WTC11 (cell line): ENCODE data around the gene PTPRN2. TPM values are rescaled to one million over a fixed set of nuclear protein-coding genes. Genes with fewer than 3 reads are reported as not detected.

Experiments
- ATAC-seq: fragments of 200-7000 bp; cut with Tn5 transposase; 2 replicates; pipeline ENCODE4 v1.10.0; 2021; ENCODE audit warnings: mild to moderate bottlenecking, moderate library complexity
- CTCF ChIA-PET: fragments of 300-600 bp; sonication (Branson Sonifier 250); formaldehyde crosslinking; loops from one replicate; lab custom pipeline; 2021; ENCODE audit warnings: antibody characterized with exemption; lab: Charles Lee
- POLR2A ChIA-PET: fragments of 350-600 bp; sonication (Branson Sonifier 250); formaldehyde crosslinking; loops from one replicate; lab custom pipeline; 2021; ENCODE audit warnings: antibody characterized with exemption; lab: Charles Lee
- DNase-seq: peaks from one replicate; pipeline ENCODE4 v3.0.0; 2021; ENCODE audit warnings: low spot score
- H3K27ac Mint-ChIP-seq: 2 replicates; pipeline ENCODE4 v1.8.0; 2021; ENCODE audit warnings: mixed read lengths
- H3K27me3 Mint-ChIP-seq: 2 replicates; pipeline ENCODE4 v1.8.0; 2021; ENCODE audit warnings: low read depth, mild to moderate bottlenecking, moderate library complexity, mixed read lengths
- H3K36me3 Mint-ChIP-seq: 2 replicates; pipeline ENCODE4 v1.8.0; 2021; ENCODE audit warnings: mixed read lengths
- H3K4me1 Mint-ChIP-seq: 2 replicates; pipeline ENCODE4 v1.8.0; 2022; ENCODE audit warnings: mixed read lengths
- H3K4me3 Mint-ChIP-seq: 2 replicates; pipeline ENCODE4 v1.8.0; 2021; ENCODE audit warnings: mild to moderate bottlenecking, moderate library complexity, mixed read lengths
- H3K9me3 Mint-ChIP-seq: 2 replicates; pipeline ENCODE4 v1.8.0; 2021; ENCODE audit warnings: mixed read lengths
- AFF4 ChIP-seq: sonication (generic); formaldehyde crosslinking; IDR thresholded peaks from 2 replicates; pipeline ENCODE4 v1.8.1; 2023; ENCODE audit warnings: mild to moderate bottlenecking, missing genetic modification reagents, borderline replicate concordance
- ATF2 ChIP-seq: sonication (generic); formaldehyde crosslinking; IDR thresholded peaks from 2 replicates; pipeline ENCODE4 v1.8.1; 2022; ENCODE audit warnings: low read depth, missing genetic modification reagents, borderline replicate concordance
- CBFB ChIP-seq: sonication (generic); formaldehyde crosslinking; IDR thresholded peaks from 2 replicates; pipeline ENCODE4 v1.8.1; 2022; ENCODE audit warnings: mild to moderate bottlenecking, low read depth, missing genetic modification reagents
- CDX4 ChIP-seq: fragments of 250-450 bp; sonication (Bioruptor Pico); IDR thresholded peaks from 2 replicates; pipeline ENCODE4 v1.9.0; 2021; ENCODE audit warnings: moderate library complexity, mild to moderate bottlenecking, inconsistent platforms, borderline replicate concordance
- CREB1 ChIP-seq: sonication (generic); formaldehyde crosslinking; IDR thresholded peaks from 2 replicates; pipeline ENCODE4 v1.8.0; 2023; ENCODE audit warnings: mild to moderate bottlenecking, missing genetic modification reagents
- E2F5 ChIP-seq: sonication (generic); formaldehyde crosslinking; IDR thresholded peaks from 2 replicates; pipeline ENCODE4 v1.8.1; 2022; ENCODE audit warnings: mild to moderate bottlenecking, moderate library complexity, missing genetic modification reagents
- ELF4 ChIP-seq: sonication (generic); formaldehyde crosslinking; IDR thresholded peaks from 2 replicates; pipeline ENCODE4 v1.8.1; 2022; ENCODE audit warnings: low read depth, mild to moderate bottlenecking, moderate library complexity, missing genetic modification reagents
- FOXK1 ChIP-seq: sonication (generic); formaldehyde crosslinking; IDR thresholded peaks from 2 replicates; pipeline ENCODE4 v1.8.0; 2022; ENCODE audit warnings: mild to moderate bottlenecking, moderate library complexity, missing genetic modification reagents
- GRHL2 ChIP-seq: fragments of 250-450 bp; sonication (Bioruptor Pico); IDR thresholded peaks from 2 replicates; pipeline ENCODE4 v1.8.0; 2022; ENCODE audit warnings: mild to moderate bottlenecking, moderate library complexity; ENCODE audit not compliant: insufficient replicate concordance, severe bottlenecking
- MXD4 ChIP-seq: fragments of 250-450 bp; sonication (Bioruptor Pico); IDR thresholded peaks from 2 replicates; pipeline ENCODE4 v1.8.0; 2021; ENCODE audit warnings: mild to moderate bottlenecking, moderate library complexity, borderline replicate concordance
- MYBL2 ChIP-seq: sonication (generic); formaldehyde crosslinking; IDR thresholded peaks from 2 replicates; pipeline ENCODE4 v1.8.1; 2023; ENCODE audit warnings: mild to moderate bottlenecking, moderate library complexity, missing genetic modification reagents
- NFE2L1 ChIP-seq: sonication (generic); formaldehyde crosslinking; IDR thresholded peaks from 2 replicates; pipeline ENCODE4 v1.8.1; 2023; ENCODE audit warnings: missing genetic modification reagents
- NR1H2 ChIP-seq: sonication (generic); formaldehyde crosslinking; IDR thresholded peaks from 2 replicates; pipeline ENCODE4 v1.9.0; 2021; ENCODE audit warnings: mild to moderate bottlenecking, moderate library complexity, missing genetic modification reagents
- RORB ChIP-seq: fragments of 250-450 bp; sonication (Bioruptor Pico); IDR thresholded peaks from 2 replicates; pipeline ENCODE4 v1.9.0; 2021; ENCODE audit warnings: mild to moderate bottlenecking
- STAT6 ChIP-seq: sonication (generic); formaldehyde crosslinking; conservative IDR thresholded peaks from 2 replicates; pipeline ENCODE4 v1.8.1; 2023; ENCODE audit warnings: mild to moderate bottlenecking, low read depth, missing genetic modification reagents, moderate library complexity
- TEAD1 ChIP-seq: sonication (generic); formaldehyde crosslinking; IDR thresholded peaks from 2 replicates; pipeline ENCODE4 v1.8.0; 2022; ENCODE audit warnings: mild to moderate bottlenecking, missing genetic modification reagents
- TEAD4 ChIP-seq: sonication (generic); formaldehyde crosslinking; IDR thresholded peaks from 2 replicates; pipeline ENCODE4 v1.8.0; 2022; ENCODE audit warnings: mild to moderate bottlenecking, missing genetic modification reagents
- ZNF121 ChIP-seq: sonication (generic); formaldehyde crosslinking; IDR thresholded peaks from 2 replicates; pipeline ENCODE4 v1.8.0; 2023; ENCODE audit warnings: missing genetic modification reagents
- total RNA-seq: library from RNA; stranded (reverse); gene quantifications from 3 replicates; pipeline ENCODE4 v1.2.3, GENCODE V29; 2021
- TF ChIP-seq, protein P1 (sequence below): fragments of 250-450 bp; sonication (Bioruptor Pico); IDR thresholded peaks from 2 replicates; pipeline ENCODE4 v2.1.2; 2022; ENCODE audit warnings: mild to moderate bottlenecking, moderate library complexity
- TF ChIP-seq, protein P2 (sequence below): fragments of 250-450 bp; sonication (Bioruptor Pico); IDR thresholded peaks from 2 replicates; pipeline ENCODE4 v1.9.0; 2021; ENCODE audit warnings: mild to moderate bottlenecking
- TF ChIP-seq, protein P3 (sequence below): sonication (generic); formaldehyde crosslinking; IDR thresholded peaks from 2 replicates; pipeline ENCODE4 v1.8.0; 2023; ENCODE audit warnings: missing genetic modification reagents

PTPRN2 gene
- total RNA-seq, 1 experiment from 2014 or later: 4.7 TPM

DNA sequence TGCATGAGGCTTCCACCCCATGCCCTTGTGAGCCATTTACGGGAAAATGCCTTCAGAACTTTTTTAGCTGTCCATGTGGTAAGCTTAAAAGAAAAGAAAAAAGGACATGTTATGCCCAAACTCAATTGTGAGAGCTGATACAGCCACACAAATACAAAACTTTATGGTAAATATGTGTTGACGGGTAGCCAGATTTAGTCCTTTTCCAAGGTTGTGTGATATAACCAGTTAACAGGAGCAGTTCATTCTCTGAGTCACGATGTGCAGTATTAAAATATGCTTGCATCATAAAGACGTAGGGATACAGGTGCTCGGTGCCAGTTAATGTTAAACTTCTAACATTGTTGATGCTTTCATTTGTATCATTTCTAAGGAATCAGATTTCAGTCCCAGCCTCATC, 900.5 kb downstream of the PTPRN2 start (continued):
- TF ChIP-seq, protein P1, sequence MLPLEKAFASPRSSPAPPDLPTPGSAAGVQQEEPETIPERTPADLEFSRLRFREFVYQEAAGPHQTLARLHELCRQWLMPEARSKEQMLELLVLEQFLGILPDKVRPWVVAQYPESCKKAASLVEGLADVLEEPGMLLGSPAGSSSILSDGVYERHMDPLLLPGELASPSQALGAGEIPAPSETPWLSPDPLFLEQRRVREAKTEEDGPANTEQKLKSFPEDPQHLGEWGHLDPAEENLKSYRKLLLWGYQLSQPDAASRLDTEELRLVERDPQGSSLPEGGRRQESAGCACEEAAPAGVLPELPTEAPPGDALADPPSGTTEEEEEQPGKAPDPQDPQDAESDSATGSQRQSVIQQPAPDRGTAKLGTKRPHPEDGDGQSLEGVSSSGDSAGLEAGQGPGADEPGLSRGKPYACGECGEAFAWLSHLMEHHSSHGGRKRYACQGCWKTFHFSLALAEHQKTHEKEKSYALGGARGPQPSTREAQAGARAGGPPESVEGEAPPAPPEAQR: no peak
- TF ChIP-seq MXD4 (CRISPR knock-in tag) (no peak), E2F5 (CRISPR knock-in tag) (no peak), ELF4 (no peak), CDX4 (CRISPR knock-in tag) (no peak), GRHL2 (CRISPR knock-in tag) (no peak)
- TF ChIP-seq, protein P2, sequence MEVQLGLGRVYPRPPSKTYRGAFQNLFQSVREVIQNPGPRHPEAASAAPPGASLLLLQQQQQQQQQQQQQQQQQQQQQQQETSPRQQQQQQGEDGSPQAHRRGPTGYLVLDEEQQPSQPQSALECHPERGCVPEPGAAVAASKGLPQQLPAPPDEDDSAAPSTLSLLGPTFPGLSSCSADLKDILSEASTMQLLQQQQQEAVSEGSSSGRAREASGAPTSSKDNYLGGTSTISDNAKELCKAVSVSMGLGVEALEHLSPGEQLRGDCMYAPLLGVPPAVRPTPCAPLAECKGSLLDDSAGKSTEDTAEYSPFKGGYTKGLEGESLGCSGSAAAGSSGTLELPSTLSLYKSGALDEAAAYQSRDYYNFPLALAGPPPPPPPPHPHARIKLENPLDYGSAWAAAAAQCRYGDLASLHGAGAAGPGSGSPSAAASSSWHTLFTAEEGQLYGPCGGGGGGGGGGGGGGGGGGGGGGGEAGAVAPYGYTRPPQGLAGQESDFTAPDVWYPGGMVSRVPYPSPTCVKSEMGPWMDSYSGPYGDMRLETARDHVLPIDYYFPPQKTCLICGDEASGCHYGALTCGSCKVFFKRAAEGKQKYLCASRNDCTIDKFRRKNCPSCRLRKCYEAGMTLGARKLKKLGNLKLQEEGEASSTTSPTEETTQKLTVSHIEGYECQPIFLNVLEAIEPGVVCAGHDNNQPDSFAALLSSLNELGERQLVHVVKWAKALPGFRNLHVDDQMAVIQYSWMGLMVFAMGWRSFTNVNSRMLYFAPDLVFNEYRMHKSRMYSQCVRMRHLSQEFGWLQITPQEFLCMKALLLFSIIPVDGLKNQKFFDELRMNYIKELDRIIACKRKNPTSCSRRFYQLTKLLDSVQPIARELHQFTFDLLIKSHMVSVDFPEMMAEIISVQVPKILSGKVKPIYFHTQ (CRISPR knock-in tag): no peak

DNA sequence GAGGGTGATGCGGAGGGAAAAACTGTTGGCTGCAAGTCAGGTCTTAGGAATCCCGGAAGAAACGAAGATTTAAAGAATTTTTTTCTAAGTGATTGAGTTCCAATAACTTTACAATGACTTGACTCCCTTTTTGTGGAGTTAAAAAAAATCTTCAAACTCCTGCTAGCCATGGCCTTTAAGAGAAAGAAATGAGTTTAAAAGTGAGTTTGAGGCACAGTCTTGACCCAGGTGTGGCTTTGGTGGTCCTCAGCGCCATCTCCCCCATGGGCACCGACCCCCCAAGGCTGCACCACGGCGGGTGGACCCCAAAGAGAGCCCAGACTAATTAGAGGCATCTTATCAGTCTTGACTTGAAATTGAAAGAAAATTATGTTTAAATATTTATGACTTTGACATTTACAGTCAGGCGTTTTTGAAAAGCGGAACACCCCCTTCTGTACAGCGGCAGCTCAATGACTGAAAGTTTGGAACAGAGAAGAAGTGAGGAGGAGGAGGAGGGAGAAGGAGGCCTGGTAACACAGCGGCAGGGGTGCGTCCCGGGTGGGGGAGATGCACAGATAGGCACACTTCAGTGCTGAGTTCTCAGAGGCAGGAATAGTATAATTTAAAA, 901.2 kb downstream of the PTPRN2 start:
- TF ChIP-seq, protein P3, sequence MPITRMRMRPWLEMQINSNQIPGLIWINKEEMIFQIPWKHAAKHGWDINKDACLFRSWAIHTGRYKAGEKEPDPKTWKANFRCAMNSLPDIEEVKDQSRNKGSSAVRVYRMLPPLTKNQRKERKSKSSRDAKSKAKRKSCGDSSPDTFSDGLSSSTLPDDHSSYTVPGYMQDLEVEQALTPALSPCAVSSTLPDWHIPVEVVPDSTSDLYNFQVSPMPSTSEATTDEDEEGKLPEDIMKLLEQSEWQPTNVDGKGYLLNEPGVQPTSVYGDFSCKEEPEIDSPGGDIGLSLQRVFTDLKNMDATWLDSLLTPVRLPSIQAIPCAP: no peak
- no peak for TF ChIP-seq CBFB (CRISPR knock-in tag)
- TF ChIP-seq AFF4 (CRISPR knock-in tag): no peak
- TF ChIP-seq MYBL2: no peak
- no peak for TF ChIP-seq STAT6 (CRISPR knock-in tag)
- no peak for TF ChIP-seq TEAD1
- TF ChIP-seq CREB1: no peak
- no peak for TF ChIP-seq RORB
- TF ChIP-seq TEAD4 (CRISPR knock-in tag): no peak
- TF ChIP-seq FOXK1: no peak
- no peak for TF ChIP-seq ATF2 (CRISPR knock-in tag)
- no peak for TF ChIP-seq ZNF121 (CRISPR knock-in tag)
- TF ChIP-seq NFE2L1 (CRISPR knock-in tag): no peak
- no peak for TF ChIP-seq NR1H2 (CRISPR knock-in tag)
- TF ChIP-seq, all 79 proteins: peak for 0
- POLR2A ChIA-PET: no interaction called here
- H3K27ac Mint-ChIP-seq: no peak overlapping the region
- no peak for ATAC-seq
- DNase-seq: no peak
- no peaks in the 10 kb centered on the region for H3K9me3 Mint-ChIP-seq
- H3K4me1 Mint-ChIP-seq: peaks cover 23% of the 10 kb centered on the region
- H3K27me3 Mint-ChIP-seq: peaks cover 91% of the 10 kb centered on the region
- CTCF ChIA-PET: no interaction called here
- peaks cover under 1% of the 10 kb centered on the region; the same call in 1 of the 2 replicates for H3K36me3 Mint-ChIP-seq
- 0 out of 2 replicates have a peak overlapping the region, but pooled peaks have one; percentile 4 for H3K4me3 Mint-ChIP-seq
